ENCODE data around the gene HECW1.

DNA sequence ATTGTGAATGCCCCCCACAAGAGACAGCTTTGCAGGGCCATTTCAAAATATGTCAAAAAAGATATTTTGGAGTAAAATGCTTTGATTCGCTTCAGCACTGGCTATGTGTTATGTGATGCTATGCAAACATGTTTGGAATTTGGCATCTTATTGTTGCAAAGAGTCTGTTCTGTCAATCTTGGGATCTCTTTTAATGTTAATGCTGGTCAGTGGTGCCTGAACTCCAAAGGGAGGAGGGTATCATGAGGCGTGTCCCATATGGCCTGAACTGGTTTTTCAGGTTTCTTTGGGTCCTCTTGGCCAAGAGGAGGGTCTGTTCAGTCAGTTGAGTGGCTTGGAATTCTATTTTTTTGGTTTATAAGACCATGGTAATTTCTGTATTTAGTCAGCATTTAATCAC lies 81.4 kb downstream of the HECW1 start:
- TF ChIP-seq, protein P1, sequence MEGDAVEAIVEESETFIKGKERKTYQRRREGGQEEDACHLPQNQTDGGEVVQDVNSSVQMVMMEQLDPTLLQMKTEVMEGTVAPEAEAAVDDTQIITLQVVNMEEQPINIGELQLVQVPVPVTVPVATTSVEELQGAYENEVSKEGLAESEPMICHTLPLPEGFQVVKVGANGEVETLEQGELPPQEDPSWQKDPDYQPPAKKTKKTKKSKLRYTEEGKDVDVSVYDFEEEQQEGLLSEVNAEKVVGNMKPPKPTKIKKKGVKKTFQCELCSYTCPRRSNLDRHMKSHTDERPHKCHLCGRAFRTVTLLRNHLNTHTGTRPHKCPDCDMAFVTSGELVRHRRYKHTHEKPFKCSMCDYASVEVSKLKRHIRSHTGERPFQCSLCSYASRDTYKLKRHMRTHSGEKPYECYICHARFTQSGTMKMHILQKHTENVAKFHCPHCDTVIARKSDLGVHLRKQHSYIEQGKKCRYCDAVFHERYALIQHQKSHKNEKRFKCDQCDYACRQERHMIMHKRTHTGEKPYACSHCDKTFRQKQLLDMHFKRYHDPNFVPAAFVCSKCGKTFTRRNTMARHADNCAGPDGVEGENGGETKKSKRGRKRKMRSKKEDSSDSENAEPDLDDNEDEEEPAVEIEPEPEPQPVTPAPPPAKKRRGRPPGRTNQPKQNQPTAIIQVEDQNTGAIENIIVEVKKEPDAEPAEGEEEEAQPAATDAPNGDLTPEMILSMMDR (conservative IDR thresholded peaks at IDR 0.05; ENCODE audit: low read length): no peak
- no peak for TF ChIP-seq EZH2phosphoT487 (IDR thresholded peaks at IDR 0.05; ENCODE audit: borderline replicate concordance)
